HG03432 (cell line): Measurements from ENCODE around the gene CBARP.
"Not testable (repeated sequence)": the region's sequence is repeated elsewhere in the genome, so short reads cannot be mapped to it uniquely, and the experiment has no call there.

Experiments used
- ATAC-seq: cut with Tn5 transposase; IDR thresholded peaks from one replicate; pipeline ENCODE4 v1.9.1; 2021; ENCODE audit warnings: mild to moderate bottlenecking, moderate library complexity; ENCODE audit not compliant: unreplicated experiment

CBARP gene

GRCh38 chr19:1252821-1253513, 15.2 kb upstream of the CBARP start:
- no peak for ATAC-seq

GRCh38 chr19:1252221-1252820, 14.5 kb upstream of the CBARP start:
- no peak for ATAC-seq

GRCh38 chr19:1251330-1252220, 13.8 kb upstream of the CBARP start:
- ATAC-seq: no peak

- no peak for ATAC-seq
These were observed 12.8 kb upstream of the CBARP start for GRCh38 chr19:1250437-1251260.

GRCh38 chr19:1249990-1250436, 12.2 kb upstream of the CBARP start:
- no peak for ATAC-seq

GRCh38 chr19:1249298-1249989, 11.6 kb upstream of the CBARP start:
- peak; percentile 45 for ATAC-seq

- peak; percentile 26 for ATAC-seq
These were observed 11.0 kb upstream of the CBARP start for GRCh38 chr19:1248786-1249297.

GRCh38 chr19:1248139-1248785, 10.5 kb upstream of the CBARP start, which contains the start of gene MIDN:
Gene MIDN, plus strand, starts transcription at chr19:1248583. Its CDS starts 1,714 bp downstream, at chr19:1250297.
- peak; percentile 11 for ATAC-seq

GRCh38 chr19:1247748-1248138, 9.9 kb upstream of the CBARP start:
- no peak for ATAC-seq

GRCh38 chr19:1246265-1247087, 8.7 kb upstream of the CBARP start:
- ATAC-seq: not testable (repeated sequence)

- ATAC-seq: no peak
These were observed 7.9 kb upstream of the CBARP start for GRCh38 chr19:1245494-1246264.

- ATAC-seq: no peak
These were observed 7.1 kb upstream of the CBARP start for GRCh38 chr19:1244693-1245451.

- no peak for ATAC-seq
These were observed 6.2 kb upstream of the CBARP start for GRCh38 chr19:1243768-1244692.

GRCh38 chr19:1241417-1242095, 3.8 kb upstream of the CBARP start, which contains the start of gene ATP5F1D:
Gene ATP5F1D, plus strand, starts transcription at chr19:1241751. Its CDS starts 100 bp downstream, at chr19:1241851.
- peak; percentile 60 for ATAC-seq

- ATAC-seq: no peak
These were observed 3.1 kb upstream of the CBARP start for GRCh38 chr19:1240925-1241324.
